ENCODE results near the gene PREB.

The PREB gene

GRCh38 chr2:27083410-27084296 lies 50.8 kb downstream of the PREB start:
- DNase-seq, result no peak

DNA sequence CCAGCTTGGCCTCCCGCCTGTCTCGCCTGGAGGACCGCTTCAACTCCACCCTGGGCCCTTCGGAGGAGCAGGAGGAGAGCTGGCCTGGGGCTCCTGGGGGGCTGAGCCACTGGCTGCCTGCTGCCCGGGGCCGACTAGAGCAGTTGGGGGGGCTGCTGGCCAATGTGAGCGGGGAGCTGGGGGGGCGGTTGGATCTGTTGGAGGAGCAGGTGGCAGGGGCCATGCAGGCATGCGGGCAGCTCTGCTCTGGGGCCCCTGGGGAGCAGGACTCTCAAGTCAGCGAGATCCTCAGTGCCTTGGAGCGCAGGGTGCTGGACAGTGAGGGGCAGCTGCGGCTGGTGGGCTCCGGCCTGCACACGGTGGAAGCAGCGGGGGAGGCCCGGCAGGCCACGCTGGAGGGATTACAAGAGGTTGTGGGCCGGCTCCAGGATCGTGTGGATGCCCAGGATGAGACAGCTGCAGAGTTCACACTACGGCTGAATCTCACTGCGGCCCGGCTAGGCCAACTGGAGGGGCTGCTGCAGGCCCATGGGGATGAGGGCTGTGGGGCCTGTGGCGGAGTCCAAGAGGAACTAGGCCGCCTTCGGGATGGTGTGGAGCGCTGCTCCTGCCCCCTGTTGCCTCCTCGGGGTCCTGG lies 51.5 kb downstream of the PREB start:
- DNase-seq, result no peak

- no peak for DNase-seq
These were observed 52.3 kb downstream of the PREB start for GRCh38 chr2:27081984-27082772.
